GM13976 (cell line): ENCODE results near the gene TAF1D.

Experiments used
- DNase-seq: peaks from one replicate; pipeline ENCODE4 v3.0.0; 2012; ENCODE audit warnings: low spot score
- in situ Hi-C: fragments of 300-500 bp; cut with MboI; formaldehyde crosslinking; loops from one replicate; pipeline ENCODE4 v1.12.0; 2022; ENCODE audit warnings: low sequenced_read_pairs, mixed read lengths, inconsistent platforms; ENCODE audit not compliant: unreplicated experiment
- TF ChIP-seq, protein P1 (sequence below): IDR thresholded peaks from 2 replicates; pipeline ENCODE4 v1.5.1; 2012; ENCODE audit warnings: borderline replicate concordance, mild to moderate bottlenecking; ENCODE audit not compliant: insufficient read depth; ENCODE audit errors: extremely low read depth, missing control alignments, control extremely low read depth

TAF1D gene

DNA sequence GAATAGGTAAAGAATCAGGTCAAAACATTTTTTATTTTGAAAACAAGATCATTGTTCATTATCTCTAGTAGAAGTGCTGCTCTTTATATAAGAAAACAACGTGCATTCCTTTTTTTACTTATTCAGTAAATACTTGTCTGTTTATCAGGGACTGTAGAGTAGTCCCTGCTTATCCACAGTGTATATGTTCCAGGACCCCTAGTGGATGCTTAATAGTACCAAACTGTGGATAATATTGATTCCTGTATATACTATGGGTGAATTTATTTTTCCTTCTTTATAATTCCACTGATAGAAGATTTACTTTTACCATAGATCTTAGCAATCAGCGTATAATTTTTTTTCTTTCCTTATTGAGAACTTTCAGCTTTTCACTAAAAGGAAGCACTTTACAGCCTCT, 47.2 kb downstream of the TAF1D start:
- TF ChIP-seq, protein P1, sequence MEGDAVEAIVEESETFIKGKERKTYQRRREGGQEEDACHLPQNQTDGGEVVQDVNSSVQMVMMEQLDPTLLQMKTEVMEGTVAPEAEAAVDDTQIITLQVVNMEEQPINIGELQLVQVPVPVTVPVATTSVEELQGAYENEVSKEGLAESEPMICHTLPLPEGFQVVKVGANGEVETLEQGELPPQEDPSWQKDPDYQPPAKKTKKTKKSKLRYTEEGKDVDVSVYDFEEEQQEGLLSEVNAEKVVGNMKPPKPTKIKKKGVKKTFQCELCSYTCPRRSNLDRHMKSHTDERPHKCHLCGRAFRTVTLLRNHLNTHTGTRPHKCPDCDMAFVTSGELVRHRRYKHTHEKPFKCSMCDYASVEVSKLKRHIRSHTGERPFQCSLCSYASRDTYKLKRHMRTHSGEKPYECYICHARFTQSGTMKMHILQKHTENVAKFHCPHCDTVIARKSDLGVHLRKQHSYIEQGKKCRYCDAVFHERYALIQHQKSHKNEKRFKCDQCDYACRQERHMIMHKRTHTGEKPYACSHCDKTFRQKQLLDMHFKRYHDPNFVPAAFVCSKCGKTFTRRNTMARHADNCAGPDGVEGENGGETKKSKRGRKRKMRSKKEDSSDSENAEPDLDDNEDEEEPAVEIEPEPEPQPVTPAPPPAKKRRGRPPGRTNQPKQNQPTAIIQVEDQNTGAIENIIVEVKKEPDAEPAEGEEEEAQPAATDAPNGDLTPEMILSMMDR = no peak
- in situ Hi-C loops = no loop called here
- no peak for DNase-seq

DNA sequence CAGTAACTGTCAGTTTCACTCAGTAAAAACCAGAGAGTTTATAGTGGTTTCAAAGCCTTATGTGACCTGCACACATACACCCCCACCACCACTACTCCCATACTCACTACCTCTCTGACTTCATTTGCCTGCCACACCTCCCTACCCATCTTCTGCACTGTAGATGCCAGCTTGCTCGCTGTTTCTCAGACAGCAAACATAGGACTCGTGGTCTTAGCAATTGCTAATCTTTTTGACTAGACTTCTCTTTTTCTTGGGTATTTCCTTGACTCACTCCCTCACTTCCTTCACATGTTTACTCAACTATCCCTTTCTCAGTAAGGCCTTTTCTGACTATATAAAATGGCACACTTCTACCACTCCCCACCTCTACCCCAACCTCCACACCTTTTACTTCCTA, 52.1 kb downstream of the TAF1D start:
- in situ Hi-C loops = no loop called here
- DNase-seq = peak; percentile 16
- TF ChIP-seq, protein P1 = no peak

DNA sequence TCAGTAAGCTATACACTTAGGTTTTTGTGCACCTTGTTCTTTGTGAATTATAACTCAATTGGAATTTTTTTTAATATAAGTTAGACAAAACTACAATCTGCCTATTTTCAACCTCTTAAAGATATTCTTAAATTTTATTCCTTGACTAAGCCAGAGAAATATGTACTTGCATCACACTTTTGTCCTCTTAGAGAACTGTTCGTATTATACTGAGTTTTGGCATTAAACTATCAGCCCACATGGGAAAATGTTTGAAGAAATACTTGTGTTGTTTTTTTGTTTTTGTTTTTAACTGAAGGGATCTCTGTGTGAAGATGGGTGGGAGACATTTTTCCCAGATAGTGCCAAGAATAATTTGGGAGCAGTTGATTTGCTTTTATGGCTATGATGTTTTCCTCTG, 54.5 kb downstream of the TAF1D start:
- DNase-seq = no peak
- in situ Hi-C loops = no loop called here
- TF ChIP-seq, protein P1 = no peak

DNA sequence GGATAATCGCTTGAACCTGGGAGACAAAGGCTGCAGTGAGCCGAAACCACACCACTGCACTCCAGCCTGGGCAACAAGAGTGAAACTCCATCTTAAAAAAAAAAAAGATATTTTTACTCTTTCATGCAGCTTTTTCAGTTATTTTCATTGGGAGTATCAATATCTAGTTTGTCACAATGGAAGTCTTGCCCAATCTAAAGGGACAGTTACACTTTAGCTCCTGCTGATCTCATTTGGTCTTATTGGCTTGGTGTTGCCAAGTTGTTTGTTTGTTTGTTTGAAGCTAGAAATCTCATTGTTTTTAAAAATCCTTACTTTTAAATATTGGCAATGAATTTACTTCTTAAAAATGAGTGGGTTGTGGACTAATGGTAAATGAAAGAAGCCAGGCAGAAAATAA, 55.1 kb downstream of the TAF1D start:
- DNase-seq = no peak
- in situ Hi-C loops = no loop called here
- TF ChIP-seq, protein P1 = no peak
